Cortex of kidney (tissue), 1 donor: ENCODE results near the gene MAST3.
A peak's percentile ranks its signal among the peaks of the same experiment; 100 is the strongest.

Source experiments
- DNase-seq: peaks from one replicate; lab custom pipeline; 2025; lab: John Stamatoyannopoulos, UW

MAST3 gene

DNA sequence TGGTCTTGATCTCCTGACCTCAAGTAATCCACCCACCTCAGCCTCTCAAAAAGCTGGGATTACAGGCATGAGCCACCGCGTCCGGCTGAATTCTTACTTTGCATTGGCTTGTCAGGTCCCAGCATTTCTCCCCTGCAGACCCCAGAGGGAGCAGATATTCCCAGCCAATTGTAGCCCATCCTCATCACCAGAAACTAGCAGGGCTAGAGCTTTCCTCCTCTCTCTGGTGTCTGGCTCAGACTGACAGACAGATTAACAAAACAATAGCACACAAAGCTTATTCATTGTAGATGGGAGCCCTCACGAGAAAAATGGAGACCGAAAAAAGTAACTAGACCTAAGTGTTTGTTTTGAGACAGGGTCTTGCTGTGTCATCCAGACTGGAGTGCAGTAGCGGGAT is 88.0 kb downstream of the MAST3 start:
- no peak for DNase-seq

DNA sequence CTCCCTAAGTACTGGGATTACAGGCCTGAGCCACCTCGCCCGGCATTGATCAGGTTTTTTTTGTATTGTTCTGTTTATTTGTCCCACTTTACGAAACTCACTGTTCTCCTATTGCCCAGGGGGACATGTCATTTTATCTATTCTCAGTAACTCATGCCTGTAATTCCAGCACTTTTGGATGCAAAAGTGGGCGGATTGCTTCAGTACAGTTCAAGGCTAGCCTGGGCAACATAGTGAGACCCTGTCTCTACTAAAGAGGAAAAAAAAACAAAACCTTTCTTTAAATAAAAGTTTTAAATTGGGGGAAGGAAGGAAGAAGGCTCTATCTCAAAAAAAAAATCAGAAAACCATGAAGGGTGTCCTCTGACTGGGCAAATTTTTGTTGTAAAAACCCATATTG is 92.7 kb downstream of the MAST3 start:
- DNase-seq = no peak

DNA sequence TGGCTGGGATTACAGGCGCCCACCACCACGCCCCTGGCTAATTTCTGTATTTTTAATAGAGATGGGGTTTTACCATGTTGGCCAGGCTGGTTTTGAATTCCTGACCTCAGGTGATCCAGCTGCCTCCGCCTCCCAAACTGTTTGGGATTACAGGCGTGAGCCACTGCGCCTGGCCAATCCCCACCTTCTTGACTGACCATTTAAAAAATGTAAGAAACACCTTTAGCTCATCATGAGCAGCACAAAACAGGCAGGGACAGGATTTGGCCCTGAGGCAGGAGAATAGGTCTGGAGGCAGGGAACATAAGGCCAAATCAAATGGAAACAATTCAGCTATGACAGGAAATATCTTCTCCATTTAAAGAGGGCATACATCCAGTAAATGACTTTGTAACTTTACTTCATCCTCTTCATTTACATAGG is 94.1 kb downstream of the MAST3 start:
- no peak for DNase-seq

DNA sequence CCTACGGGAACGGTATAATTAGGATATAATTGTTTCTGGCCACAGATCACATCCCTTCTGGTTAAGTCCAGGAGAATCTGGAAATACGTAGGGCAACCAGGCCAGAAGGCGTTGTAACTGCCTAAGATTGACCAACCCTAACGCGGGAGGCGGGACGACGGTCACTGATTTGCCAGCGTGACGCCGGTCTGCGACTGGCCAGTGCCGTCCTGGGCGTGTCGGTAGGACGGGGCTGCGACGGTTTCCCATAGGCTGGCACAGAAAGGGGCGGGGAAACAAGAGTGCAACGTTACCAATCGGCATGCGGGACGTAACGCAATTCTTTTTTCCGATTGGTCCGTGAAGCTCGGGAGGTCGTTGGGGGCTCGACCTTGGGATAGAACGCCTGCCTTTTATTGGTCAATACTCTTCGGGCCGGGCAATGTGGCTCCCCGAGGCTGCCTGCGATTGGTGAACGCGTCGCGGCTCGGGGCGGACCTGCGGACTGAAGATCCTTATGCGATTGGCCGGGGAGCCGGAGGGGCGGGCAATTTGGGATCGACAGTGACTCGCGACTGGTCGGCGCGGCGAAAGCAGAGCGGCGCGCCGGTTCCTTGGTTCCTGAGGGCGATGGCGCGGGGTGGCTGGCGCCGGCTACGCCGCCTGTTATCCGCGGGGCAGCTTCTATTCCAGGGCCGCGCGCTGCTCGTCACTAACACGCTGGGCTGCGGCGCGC is 95.3 kb downstream of the MAST3 start, which contains the start of gene MPV17L2:
TSS of gene MPV17L2 (plus strand) at position 546 of the 715 bp plus-strand sequence. CDS start at position 610, 64 bp downstream.
- DNase-seq = peak; percentile 100

DNA sequence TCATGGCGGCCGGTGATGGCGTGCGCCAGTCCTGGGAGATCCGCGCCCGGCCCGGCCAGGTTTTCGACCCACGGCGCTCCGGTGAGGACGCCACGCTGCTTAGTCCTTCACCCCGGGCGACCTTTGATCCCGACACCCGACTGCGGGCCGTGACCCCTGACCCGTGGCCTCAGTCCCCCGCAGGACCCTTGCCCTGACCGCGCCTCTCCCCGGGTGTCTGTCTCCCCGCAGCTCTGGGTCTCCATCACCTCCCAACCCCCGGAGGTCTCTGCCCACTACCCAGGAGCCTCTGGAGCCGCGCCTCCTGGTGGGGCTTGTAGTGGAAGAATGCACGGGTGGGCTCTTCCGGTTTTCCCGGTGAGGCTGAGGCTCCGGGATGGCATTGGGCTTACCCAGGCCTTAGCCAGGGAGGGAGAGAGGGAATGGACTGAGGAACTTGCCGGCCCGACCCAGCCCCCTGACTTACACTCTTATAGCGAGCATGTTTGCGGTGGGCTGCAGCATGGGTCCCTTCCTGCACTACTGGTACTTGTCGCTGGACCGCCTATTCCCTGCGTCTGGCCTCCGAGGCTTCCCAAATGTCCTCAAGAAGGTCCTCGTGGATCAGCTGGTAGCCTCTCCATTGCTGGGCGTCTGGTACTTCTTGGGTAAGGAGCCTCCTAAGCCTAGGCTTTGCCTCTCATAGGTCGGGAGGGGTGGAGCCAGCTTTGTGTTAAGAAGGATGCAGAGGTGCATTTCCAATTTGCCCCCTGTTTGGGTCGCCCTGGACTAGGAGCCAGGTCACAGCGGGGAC is 96.0 kb downstream of the MAST3 start:
- no peak for DNase-seq

DNA sequence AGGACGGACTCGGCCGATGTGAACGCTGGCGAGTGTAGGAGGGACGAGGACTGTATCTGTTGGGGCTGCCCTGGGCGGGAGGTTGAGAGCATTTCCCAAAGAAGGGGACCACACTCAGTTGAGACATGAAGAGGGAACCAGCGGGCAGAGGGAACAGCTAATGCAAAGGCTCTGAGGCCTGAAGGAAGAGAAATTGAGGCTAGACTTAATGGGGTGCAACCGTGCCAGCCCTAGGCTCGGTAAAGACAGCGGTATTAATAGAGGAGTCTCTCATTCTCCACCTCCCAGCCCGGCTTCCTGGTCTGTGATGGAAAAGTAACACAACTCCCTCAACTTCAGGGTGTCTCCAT is 96.6 kb downstream of the MAST3 start:
- no peak for DNase-seq

DNA sequence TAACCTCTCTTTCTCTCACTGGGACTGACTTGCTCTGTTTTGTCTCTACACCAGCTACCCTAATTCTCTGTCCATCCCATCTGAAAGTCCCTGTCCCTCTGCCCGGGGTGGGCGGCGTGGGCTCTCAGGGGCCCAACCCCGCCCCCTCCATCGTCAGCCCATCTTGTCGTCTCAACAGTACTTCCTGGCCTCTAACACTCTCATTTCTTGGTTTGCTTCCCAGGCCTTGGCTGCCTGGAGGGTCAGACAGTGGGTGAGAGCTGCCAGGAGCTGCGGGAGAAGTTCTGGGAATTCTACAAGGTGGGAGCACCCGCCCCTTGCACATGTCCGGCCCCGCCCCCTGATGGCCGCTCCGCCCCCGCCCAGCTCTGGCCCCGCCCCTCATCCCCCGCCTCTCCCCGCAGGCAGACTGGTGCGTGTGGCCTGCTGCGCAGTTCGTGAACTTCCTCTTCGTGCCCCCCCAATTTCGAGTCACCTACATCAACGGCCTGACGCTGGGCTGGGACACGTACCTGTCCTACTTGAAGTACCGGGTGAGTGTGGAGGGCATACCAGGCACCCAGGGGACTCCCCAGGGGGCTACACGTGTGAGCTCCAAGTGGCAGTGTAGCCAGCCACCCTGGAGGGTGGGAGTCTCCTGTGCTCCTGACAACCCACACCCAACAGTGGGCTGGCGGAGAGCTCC is 97.1 kb downstream of the MAST3 start:
- DNase-seq = no peak

DNA sequence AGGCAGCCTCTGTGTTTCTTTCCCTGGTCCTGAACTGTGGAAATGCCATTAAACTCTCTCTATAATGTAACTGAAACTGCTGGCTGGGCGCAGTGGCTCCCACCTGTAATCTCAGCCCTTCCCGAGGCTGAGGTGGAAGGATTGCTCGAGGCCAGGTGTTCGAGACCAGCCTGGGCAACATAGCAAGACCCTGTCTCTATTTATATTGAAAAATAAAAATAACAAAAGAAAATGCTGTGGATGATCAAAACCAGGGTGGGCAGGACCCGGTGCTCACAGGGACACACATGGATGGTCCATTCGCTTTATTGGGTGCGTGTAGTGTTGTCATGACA is 98.9 kb downstream of the MAST3 start:
- no peak for DNase-seq

DNA sequence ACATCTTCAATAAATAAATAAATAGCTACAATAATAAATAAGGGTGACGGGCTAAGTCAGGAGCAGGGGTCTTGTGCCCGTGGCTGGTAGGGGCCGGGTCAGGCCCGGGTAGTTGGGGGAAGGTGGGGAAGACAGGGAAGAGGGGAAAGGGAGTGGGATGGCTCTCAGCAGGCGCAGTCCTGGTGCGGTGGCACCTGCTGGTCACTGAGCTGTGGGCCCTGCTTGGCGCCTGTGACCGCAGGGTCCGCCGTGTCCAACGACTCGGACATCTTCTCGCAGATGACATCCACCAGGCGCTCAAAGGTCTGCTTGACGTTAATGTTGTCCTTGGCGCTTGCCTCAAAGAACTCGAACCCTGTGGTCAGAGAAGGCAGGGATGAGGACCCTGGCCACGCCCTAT is 99.7 kb downstream of the MAST3 start:
- no peak for DNase-seq

DNA sequence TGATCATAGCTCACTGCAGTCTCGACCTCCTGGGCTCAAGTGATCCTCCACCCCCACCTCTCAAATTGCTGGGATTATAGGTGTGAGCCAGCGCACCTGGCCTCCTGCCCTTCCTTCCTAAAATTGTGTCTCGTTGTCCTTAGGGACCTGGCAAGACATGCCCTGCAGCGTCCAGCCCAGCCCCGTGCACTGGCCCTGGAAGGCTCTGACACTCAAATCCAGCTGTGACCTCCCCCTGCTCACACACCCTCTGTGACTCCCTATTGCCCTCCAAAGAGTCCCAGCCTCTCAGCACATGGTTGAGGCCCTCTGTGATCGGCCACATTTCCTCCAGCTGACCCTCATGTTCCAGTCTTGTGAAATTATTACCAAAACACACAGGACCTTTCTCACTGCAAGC is 100.4 kb downstream of the MAST3 start:
- no peak for DNase-seq

DNA sequence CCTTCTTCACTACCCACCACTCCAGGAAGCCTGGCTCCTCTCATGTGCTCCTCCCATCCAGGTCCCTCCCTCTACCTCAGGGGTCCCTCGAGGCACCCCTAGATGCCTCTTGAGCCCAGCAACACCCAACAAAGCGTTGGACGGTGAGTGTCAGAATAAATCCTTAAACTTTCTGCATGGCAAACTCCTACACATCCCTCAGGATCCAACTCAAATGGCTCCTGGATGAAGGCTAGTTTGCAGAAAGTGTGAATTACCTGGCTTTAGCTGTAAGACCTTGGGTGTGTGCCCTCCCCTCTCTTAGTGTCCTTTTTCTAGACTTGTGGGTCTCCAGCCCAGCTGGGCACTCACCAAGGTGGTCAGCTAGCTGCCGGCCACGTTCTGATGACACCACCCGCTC is 100.8 kb downstream of the MAST3 start:
- DNase-seq = no peak
